Right lobe of liver (tissue), 4 donors: Measurements from ENCODE around the gene PHF20.
A peak's percentile ranks its signal among the peaks of the same experiment; 100 is the strongest.

Experiments used
- POLR2A ChIP-seq: fragments of 450-650 bp; IDR thresholded peaks from one replicate; pipeline ENCODE4 v1.6.1; 2017; ENCODE audit warnings: antibody characterized with exemption, mild to moderate bottlenecking
- TF ChIP-seq, protein P1 (sequence below), 4 donors: fragments of 200-600 bp in 3 of 4; fragments of 450-650 bp in 1 of 4; IDR thresholded peaks; one replicate each; pipeline versions ENCODE4 v1.5.1 to v1.8.0; 2016 to 2022; ENCODE audit warnings: antibody characterized with exemption in 4 of 4, mild to moderate bottlenecking in 2 of 4
- donor health status: DM: no; HTN: no; CAD: no.
- donor health status: DM: no; HTN: no; CAD: no.
- donor health status: DM: no; HTN: yes; CAD: no.

DNA sequence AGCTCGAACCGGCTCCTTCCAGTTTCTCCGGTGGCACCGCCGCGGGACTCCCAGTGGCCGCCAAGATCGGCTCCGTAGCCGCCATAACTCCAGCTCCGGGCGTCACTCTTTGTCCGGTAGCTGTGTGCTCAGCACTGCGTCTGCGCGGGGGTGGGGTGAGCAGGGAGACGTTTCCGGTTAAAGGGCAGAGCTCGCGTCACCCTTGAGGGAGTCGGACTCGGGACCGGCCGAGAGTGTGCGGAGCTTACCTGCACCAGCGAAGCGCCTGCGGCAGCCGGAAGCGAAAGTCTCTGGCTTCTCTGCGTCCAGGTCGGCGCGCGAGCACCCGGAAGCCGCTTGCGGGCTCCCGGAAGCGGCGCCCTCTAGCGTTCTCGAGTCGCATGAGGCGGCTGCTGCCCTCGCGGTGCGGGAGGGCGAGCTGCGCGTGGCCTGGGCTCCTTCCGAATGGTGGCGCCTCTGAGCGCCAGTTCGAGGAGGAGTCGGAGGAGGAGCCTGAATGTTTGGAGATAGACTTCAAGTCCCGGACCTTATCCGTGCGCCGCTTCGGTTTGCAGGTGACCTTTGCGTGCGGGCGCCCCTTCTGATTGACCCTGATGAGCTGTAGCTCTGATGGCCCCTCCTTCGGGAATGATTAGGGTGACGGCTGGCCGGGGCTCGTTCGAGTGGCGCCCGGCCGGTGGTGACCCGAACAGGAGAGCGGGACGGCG is 182.5 kb downstream of the PHF20 start, which contains the start of gene SCAND1:
- TF ChIP-seq, protein P1, sequence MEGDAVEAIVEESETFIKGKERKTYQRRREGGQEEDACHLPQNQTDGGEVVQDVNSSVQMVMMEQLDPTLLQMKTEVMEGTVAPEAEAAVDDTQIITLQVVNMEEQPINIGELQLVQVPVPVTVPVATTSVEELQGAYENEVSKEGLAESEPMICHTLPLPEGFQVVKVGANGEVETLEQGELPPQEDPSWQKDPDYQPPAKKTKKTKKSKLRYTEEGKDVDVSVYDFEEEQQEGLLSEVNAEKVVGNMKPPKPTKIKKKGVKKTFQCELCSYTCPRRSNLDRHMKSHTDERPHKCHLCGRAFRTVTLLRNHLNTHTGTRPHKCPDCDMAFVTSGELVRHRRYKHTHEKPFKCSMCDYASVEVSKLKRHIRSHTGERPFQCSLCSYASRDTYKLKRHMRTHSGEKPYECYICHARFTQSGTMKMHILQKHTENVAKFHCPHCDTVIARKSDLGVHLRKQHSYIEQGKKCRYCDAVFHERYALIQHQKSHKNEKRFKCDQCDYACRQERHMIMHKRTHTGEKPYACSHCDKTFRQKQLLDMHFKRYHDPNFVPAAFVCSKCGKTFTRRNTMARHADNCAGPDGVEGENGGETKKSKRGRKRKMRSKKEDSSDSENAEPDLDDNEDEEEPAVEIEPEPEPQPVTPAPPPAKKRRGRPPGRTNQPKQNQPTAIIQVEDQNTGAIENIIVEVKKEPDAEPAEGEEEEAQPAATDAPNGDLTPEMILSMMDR (IDR thresholded peaks at IDR 0.05), result peak; percentile 90 to 99 (median 99)
- peak; percentile 89 for TF ChIP-seq POLR2A
